ENCODE measurements around the gene GJD2. TPM values are rescaled to one million over a fixed set of nuclear protein-coding genes. Genes with fewer than 3 reads are reported as not detected.

The GJD2 gene
- total RNA-seq, 1 donor from 2014 or later, result not detected

DNA sequence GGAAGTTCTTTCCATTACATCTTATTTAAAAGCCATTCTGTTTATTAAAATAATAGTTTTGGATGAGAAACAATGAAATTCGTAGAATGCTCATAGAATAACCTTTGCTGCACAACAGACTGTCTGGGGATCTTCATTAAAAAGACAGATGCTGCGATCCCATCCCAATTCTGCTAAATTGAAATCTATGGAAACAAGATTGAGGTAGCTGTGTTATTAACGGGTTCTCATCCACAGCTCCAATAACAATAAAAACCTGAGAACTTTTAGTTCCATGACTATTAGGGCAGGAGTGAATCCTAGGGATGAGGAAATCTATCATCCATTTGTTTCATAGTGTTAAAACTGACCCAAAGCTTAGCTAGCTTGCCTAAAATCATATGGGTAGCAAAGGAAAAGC is 2.5 kb upstream of the GJD2 start:
- Mint-ChIP-seq H3K4me1 (peaks cover 4% of the 10 kb centered on the region), H3K4me3 (no peak overlapping the region), H3K27ac (no peak overlapping the region), H3K27me3 (peaks cover 45% of the 10 kb centered on the region), H3K36me3 (ENCODE audit: low read depth) (no peaks in the 10 kb centered on the region), H3K9me3 (no peaks in the 10 kb centered on the region)
- no peak for DNase-seq
- CTCF ChIA-PET, result no interaction called here
- TF ChIP-seq, protein P1, sequence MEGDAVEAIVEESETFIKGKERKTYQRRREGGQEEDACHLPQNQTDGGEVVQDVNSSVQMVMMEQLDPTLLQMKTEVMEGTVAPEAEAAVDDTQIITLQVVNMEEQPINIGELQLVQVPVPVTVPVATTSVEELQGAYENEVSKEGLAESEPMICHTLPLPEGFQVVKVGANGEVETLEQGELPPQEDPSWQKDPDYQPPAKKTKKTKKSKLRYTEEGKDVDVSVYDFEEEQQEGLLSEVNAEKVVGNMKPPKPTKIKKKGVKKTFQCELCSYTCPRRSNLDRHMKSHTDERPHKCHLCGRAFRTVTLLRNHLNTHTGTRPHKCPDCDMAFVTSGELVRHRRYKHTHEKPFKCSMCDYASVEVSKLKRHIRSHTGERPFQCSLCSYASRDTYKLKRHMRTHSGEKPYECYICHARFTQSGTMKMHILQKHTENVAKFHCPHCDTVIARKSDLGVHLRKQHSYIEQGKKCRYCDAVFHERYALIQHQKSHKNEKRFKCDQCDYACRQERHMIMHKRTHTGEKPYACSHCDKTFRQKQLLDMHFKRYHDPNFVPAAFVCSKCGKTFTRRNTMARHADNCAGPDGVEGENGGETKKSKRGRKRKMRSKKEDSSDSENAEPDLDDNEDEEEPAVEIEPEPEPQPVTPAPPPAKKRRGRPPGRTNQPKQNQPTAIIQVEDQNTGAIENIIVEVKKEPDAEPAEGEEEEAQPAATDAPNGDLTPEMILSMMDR (IDR thresholded peaks at IDR 0.05), result no peak
- intact Hi-C loops (cut with micrococcal nuclease), result no loop called here
- ATAC-seq (ENCODE audit: low read depth), result no peak
- POLR2A ChIA-PET, result no interaction called here

DNA sequence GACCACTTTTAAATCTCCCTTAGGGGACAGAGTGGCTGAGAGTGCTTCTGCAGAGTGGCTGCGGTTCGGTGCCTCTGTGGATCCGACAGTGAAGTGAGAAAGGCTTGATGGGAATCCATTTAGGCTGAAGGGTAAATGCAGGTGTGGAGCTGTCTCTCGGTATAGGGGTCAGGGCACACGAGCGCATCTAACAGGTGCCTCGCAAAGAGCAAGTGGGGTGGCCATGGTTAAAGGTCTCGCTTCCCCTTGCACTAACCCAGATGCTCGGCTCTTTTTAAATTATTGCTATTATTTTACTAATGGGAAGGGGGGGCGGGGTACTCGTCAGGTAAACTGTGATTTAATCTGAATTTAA is 598 bp upstream of the GJD2 start:
- peak overlapping the region; percentile 30 for H3K4me3 Mint-ChIP-seq
- H3K27me3 Mint-ChIP-seq, result peaks cover 49% of the 10 kb centered on the region
- H3K36me3 Mint-ChIP-seq (ENCODE audit: low read depth), result no peaks in the 10 kb centered on the region
- POLR2A ChIA-PET, result no interaction called here
- CTCF ChIA-PET, result no interaction called here
- ATAC-seq (ENCODE audit: low read depth), result no peak
- no peaks in the 10 kb centered on the region for H3K9me3 Mint-ChIP-seq
- no peak for DNase-seq
- TF ChIP-seq, protein P1 (IDR thresholded peaks at IDR 0.05), result no peak
- intact Hi-C loops (cut with micrococcal nuclease), result no loop called here
- H3K27ac Mint-ChIP-seq, result no peak overlapping the region
- peaks cover 4% of the 10 kb centered on the region for H3K4me1 Mint-ChIP-seq

DNA sequence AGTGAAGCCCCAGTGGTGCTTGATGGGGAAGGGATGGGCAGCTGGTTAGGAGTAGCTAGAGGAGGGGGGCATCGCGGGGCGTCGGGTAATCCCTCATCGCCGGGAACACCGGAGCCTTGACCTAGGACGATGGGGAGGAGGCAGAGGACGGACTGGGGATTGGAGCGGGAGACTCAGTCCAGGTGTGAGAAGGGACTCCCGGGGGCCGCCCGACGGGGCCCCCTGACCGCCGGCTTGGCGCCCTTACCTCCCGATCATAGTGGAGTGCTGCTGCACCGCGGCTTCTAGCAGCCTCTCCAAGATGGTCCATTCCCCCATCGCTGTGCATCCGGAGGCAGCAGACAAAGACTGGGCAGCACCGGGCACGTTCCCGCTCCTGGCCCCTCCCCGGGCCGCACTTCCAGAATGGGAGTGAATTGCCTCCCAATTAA is 612 bp downstream of the GJD2 start:
- no peak for ATAC-seq (ENCODE audit: low read depth)
- intact Hi-C loops (cut with micrococcal nuclease), result no loop called here
- POLR2A ChIA-PET, result no interaction called here
- H3K36me3 Mint-ChIP-seq (ENCODE audit: low read depth), result no peaks in the 10 kb centered on the region
- H3K27me3 Mint-ChIP-seq, result peaks cover 48% of the 10 kb centered on the region
- H3K4me1 Mint-ChIP-seq, result peaks cover 4% of the 10 kb centered on the region
- TF ChIP-seq, protein P1 (IDR thresholded peaks at IDR 0.05), result no peak
- no peak for DNase-seq
- H3K9me3 Mint-ChIP-seq, result no peaks in the 10 kb centered on the region
- H3K27ac Mint-ChIP-seq, result no peak overlapping the region
- CTCF ChIA-PET, result no interaction called here
- no peak overlapping the region for H3K4me3 Mint-ChIP-seq

DNA sequence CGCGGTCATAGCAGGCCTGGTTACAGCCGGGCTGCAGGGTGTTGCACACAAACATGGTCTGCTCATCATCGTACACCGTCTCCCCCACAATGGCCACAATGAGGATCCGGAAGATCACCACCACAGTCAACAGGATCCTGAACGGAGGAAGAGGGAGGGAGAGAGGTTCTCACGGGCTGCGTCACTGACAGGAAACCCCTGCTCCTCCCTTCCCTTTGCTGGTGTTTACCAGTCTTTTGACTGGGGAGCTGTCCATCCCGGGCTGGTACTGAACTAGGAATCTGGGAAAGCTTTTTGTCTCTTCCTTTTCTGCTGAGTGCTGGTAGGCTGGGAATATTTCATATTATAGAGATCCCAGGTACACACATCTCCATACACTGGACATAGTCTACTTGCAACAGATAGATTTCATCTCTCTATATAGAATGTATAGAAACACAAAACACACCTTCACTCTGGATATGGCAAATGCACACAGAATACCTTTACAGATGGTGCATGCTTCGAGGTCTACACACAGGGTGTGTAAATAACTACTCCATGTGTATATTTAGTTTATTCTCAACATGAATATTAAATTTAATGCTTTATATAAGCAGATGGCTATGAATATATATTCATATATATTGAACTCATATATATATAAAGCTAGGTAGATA is 1.4 kb downstream of the GJD2 start:
- H3K4me3 Mint-ChIP-seq, result no peak overlapping the region
- TF ChIP-seq, protein P1 (IDR thresholded peaks at IDR 0.05), result no peak
- H3K9me3 Mint-ChIP-seq, result no peaks in the 10 kb centered on the region
- no peak overlapping the region for H3K27ac Mint-ChIP-seq
- peaks cover 4% of the 10 kb centered on the region for H3K4me1 Mint-ChIP-seq
- H3K27me3 Mint-ChIP-seq, result peaks cover 43% of the 10 kb centered on the region
- ChIA-PET POLR2A (no interaction called here), CTCF (no interaction called here)
- no peaks in the 10 kb centered on the region for H3K36me3 Mint-ChIP-seq (ENCODE audit: low read depth)
- ATAC-seq (ENCODE audit: low read depth) (no peak), DNase-seq (no peak)
- intact Hi-C loops (cut with micrococcal nuclease), result no loop called here

DNA sequence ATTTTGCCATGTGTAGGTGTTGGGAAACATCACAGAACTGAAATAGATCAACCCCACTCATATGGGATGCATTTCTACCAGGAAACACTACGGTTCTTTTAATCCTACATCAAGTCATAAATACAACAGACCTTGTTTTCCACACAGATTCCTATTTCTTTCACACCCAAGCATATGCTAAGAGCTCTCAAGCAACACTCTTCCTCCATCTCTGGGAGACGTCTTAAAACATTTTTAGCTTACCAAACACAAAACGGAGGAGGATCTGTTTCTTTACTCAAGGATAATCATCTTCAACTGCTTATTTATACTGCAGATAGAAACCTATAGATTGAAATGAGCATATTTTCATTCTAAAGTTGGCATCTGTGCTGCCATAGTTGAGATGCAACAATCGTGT is 5.1 kb downstream of the GJD2 start:
- peaks cover 23% of the 10 kb centered on the region for H3K27me3 Mint-ChIP-seq
- H3K27ac Mint-ChIP-seq, result no peak overlapping the region
- ATAC-seq (ENCODE audit: low read depth) (no peak), DNase-seq (no peak)
- no peaks in the 10 kb centered on the region for H3K9me3 Mint-ChIP-seq
- ChIA-PET CTCF (no interaction called here), POLR2A (no interaction called here)
- no peaks in the 10 kb centered on the region for H3K36me3 Mint-ChIP-seq (ENCODE audit: low read depth)
- TF ChIP-seq, protein P1 (IDR thresholded peaks at IDR 0.05), result no peak
- H3K4me1 Mint-ChIP-seq, result no peaks in the 10 kb centered on the region
- intact Hi-C loops (cut with micrococcal nuclease), result no loop called here
- no peak overlapping the region for H3K4me3 Mint-ChIP-seq
